Endodermal cell (in vitro differentiated cells): Measurements from ENCODE around the gene ARL3. TPM values are rescaled to one million over a fixed set of nuclear protein-coding genes. Genes with fewer than 3 reads are reported as not detected.

Experiments used
- DNase-seq: peaks from one replicate; pipeline ENCODE4 v3.0.0-alpha.2; 2017
- H3K27ac ChIP-seq: 2 replicates; pipeline ENCODE4 v1.5.1; 2013; ENCODE audit warnings: mild to moderate bottlenecking, low read depth, low read length, moderate library complexity
- H3K27me3 ChIP-seq: 2 replicates; pipeline ENCODE4 v1.6.1; 2013; ENCODE audit warnings: mild to moderate bottlenecking, low read length, moderate library complexity; ENCODE audit not compliant: insufficient read depth, control insufficient read depth, poor library complexity, severe bottlenecking
- H3K36me3 ChIP-seq: 2 replicates; pipeline ENCODE4 v1.7.0; 2013; ENCODE audit warnings: mild to moderate bottlenecking, low read length, moderate library complexity; ENCODE audit not compliant: control insufficient read depth, insufficient read depth
- H3K4me1 ChIP-seq: one replicate; pipeline ENCODE4 v1.7.0; 2013; ENCODE audit warnings: low read length; ENCODE audit not compliant: control insufficient read depth, insufficient read depth
- H3K4me3 ChIP-seq: 2 replicates; pipeline ENCODE4 v1.5.1; 2013; ENCODE audit warnings: mild to moderate bottlenecking, low read length, moderate library complexity
- H3K9ac ChIP-seq: 2 replicates; pipeline ENCODE4 v1.6.1; 2013; ENCODE audit warnings: mild to moderate bottlenecking, low read length, moderate library complexity; ENCODE audit not compliant: poor library complexity, severe bottlenecking; ENCODE audit errors: extremely low read depth
- H3K9me3 ChIP-seq: 2 replicates; pipeline ENCODE4 v1.6.1; 2013; ENCODE audit warnings: mild to moderate bottlenecking, low read length, moderate library complexity; ENCODE audit not compliant: control insufficient read depth
- H3K27ac Mint-ChIP-seq: 2 replicates; pipeline ENCODE4 v1.8.0; 2020; ENCODE audit warnings: mixed read lengths
- H3K27me3 Mint-ChIP-seq: 2 replicates; pipeline ENCODE4 v1.8.0; 2021; ENCODE audit warnings: mild to moderate bottlenecking, mixed read lengths; ENCODE audit not compliant: insufficient read depth
- H3K36me3 Mint-ChIP-seq: 2 replicates; pipeline ENCODE4 v1.8.0; 2020; ENCODE audit warnings: low read depth, mixed read lengths
- H3K4me1 Mint-ChIP-seq: 2 replicates; pipeline ENCODE4 v1.8.0; 2020; ENCODE audit warnings: mixed read lengths
- H3K4me3 Mint-ChIP-seq: 2 replicates; pipeline ENCODE4 v1.8.0; 2020; ENCODE audit warnings: mild to moderate bottlenecking, moderate library complexity, mixed read lengths
- H3K9me3 Mint-ChIP-seq: 2 replicates; pipeline ENCODE4 v1.8.0; 2020; ENCODE audit warnings: mild to moderate bottlenecking, mixed read lengths
- CTCF ChIP-seq: fragments of 200-600 bp; sonication (generic); conservative IDR thresholded peaks from 2 replicates; pipeline ENCODE4 v1.5.0; 2021; ENCODE audit warnings: antibody characterized with exemption, mild to moderate bottlenecking
- WGBS, 2 experiments: methylation state at CpG; one replicate each; pipeline versions ENCODE4 v1.1.5 to v1.1.7; 2013; ENCODE audit warnings: missing lambda C conversion rate in 2 of 2, mixed read lengths in 1 of 2; ENCODE audit not compliant: insufficient coverage in 1 of 2, insufficient read length in 1 of 2; 5-methylcytosine and 5-hydroxymethylcytosine counted together
- total RNA-seq, 2 donors: library from RNA; stranded (reverse); fragmentation: NEBNext Ultra II Directional in 1 of 2; extraction: Animal tissue kit (Norgen Biotek cat#: 25700) in 1 of 2; gene quantifications; 2 replicates in 1 of 2; 3 replicates in 1 of 2; pipeline ENCODE4 v1.2.1, GENCODE V29; 2021

Gene ARL3
- total RNA-seq, 2 donors from 2014 or later: 20.3 to 25.6 TPM

DNA sequence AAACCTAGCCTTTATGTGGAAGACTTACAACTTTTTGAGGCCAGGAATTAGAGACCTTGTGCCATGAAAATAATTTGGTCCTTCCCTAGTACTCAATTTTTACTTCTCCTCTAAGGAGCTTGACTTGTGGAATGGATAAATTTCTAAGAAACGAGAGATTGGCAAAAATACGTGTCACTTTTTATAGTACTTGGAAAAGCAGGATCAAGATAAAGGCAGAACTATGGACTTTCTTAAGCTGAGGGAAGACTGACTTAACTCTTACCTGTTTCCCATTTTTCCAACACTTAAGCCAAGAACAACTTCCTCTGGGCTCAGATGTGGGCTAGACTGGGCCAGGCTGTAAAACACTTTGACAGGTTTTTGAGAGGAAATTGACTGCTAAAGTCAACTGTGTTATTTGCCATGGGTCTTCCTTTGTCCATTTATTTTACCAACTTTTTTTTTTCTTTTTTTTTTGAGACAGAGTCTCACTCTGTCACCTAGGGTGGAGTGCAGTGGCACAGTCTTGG, 27.6 kb upstream of the ARL3 start:
- no peaks in the 10 kb centered on the region for H3K9me3 Mint-ChIP-seq
- 93 to 100% methylated on average over 2 of the region's 2 CpGs for WGBS, 2 experiments
- Histone ChIP-seq H3K4me1 (no peaks in the 10 kb centered on the region), H3K4me3 (no peak overlapping the region), H3K27me3 (no peaks in the 10 kb centered on the region), H3K9me3 (no peaks in the 10 kb centered on the region), H3K9ac (no peak overlapping the region), H3K36me3 (peaks cover 15% of the 10 kb centered on the region), H3K27ac (no peak overlapping the region)
- H3K36me3 Mint-ChIP-seq: peaks cover 10% of the 10 kb centered on the region
- TF ChIP-seq CTCF: no peak
- H3K27me3 Mint-ChIP-seq: peaks cover 7% of the 10 kb centered on the region
- no peak overlapping the region for H3K27ac Mint-ChIP-seq
- H3K4me1 Mint-ChIP-seq: peaks cover 14% of the 10 kb centered on the region
- H3K4me3 Mint-ChIP-seq: no peak overlapping the region
- no peak for DNase-seq

- no peak for DNase-seq
- no peak overlapping the region for H3K4me3 Mint-ChIP-seq
- no peaks in the 10 kb centered on the region for H3K4me1 ChIP-seq
- no peak overlapping the region for H3K9ac ChIP-seq
- H3K36me3 ChIP-seq: peaks cover 23% of the 10 kb centered on the region
- H3K4me1 Mint-ChIP-seq: peaks cover 14% of the 10 kb centered on the region
- H3K9me3 Mint-ChIP-seq: no peaks in the 10 kb centered on the region
- H3K9me3 ChIP-seq: no peaks in the 10 kb centered on the region
- peaks cover 7% of the 10 kb centered on the region for H3K27me3 Mint-ChIP-seq
- H3K27ac ChIP-seq: no peak overlapping the region
- no peak overlapping the region for H3K27ac Mint-ChIP-seq
- WGBS, 2 experiments: 80 to 98% methylated on average over 1 to 2 of the region's 2 CpGs
- no peak for TF ChIP-seq CTCF
- H3K27me3 ChIP-seq: no peaks in the 10 kb centered on the region
- no peak overlapping the region for H3K4me3 ChIP-seq
- peaks cover 17% of the 10 kb centered on the region for H3K36me3 Mint-ChIP-seq
Observed at GRCh38 chr10:102740229-102740628, 26.0 kb upstream of the ARL3 start.

- H3K4me3 Mint-ChIP-seq: no peak overlapping the region
- H3K9me3 Mint-ChIP-seq: no peaks in the 10 kb centered on the region
- no peak for TF ChIP-seq CTCF
- peaks cover 5% of the 10 kb centered on the region for H3K4me1 Mint-ChIP-seq
- no peaks in the 10 kb centered on the region for H3K4me1 ChIP-seq
- peaks cover 7% of the 10 kb centered on the region for H3K27me3 Mint-ChIP-seq
- no peaks in the 10 kb centered on the region for H3K9me3 ChIP-seq
- H3K4me3 ChIP-seq: no peak overlapping the region
- H3K27ac Mint-ChIP-seq: no peak overlapping the region
- peaks cover 32% of the 10 kb centered on the region for H3K36me3 ChIP-seq
- H3K9ac ChIP-seq: no peak overlapping the region
- no peak for DNase-seq
- H3K27ac ChIP-seq: no peak overlapping the region
- peaks cover 28% of the 10 kb centered on the region for H3K36me3 Mint-ChIP-seq
- no peaks in the 10 kb centered on the region for H3K27me3 ChIP-seq
Observed at GRCh38 chr10:102738692-102739121, 24.5 kb upstream of the ARL3 start.
